AG04450 (cell line): ENCODE measurements around the gene FAM200B. TPM values are rescaled to one million over a fixed set of nuclear protein-coding genes. Genes with fewer than 3 reads are reported as not detected.

ENCODE experiments used
- CTCF ChIA-PET: fragments of 300-600, 350-600 bp; formaldehyde crosslinking; extraction: SDS; loops from one replicate; lab custom pipeline; 2022; ENCODE audit warnings: antibody characterized with exemption, inconsistent platforms; lab: Charles Lee
- POLR2A ChIA-PET: fragments of 350-600 bp; formaldehyde crosslinking; extraction: SDS; loops from one replicate; lab custom pipeline; 2021; ENCODE audit warnings: antibody characterized with exemption, inconsistent platforms; lab: Yijun Ruan, JAX
- DNase-seq: peaks from one replicate; pipeline ENCODE4 v3.0.0-alpha.2; 2011; ENCODE audit warnings: low read depth, low spot score
- H3K27ac ChIP-seq: one replicate; pipeline ENCODE4 v1.5.1; 2012; ENCODE audit warnings: low read depth, low read length, control low read depth
- H3K27me3 ChIP-seq: one replicate; pipeline ENCODE4 v1.6.0; 2012; ENCODE audit warnings: low read length; ENCODE audit not compliant: control insufficient read depth, insufficient read depth
- H3K4me3 ChIP-seq: 2 replicates; pipeline ENCODE4 v1.5.1; 2011; ENCODE audit warnings: mild to moderate bottlenecking, low read depth, low read length, control low read depth
- H3K9me3 ChIP-seq: 2 replicates; pipeline ENCODE4 v1.5.1; 2012; ENCODE audit warnings: low read length; ENCODE audit not compliant: control insufficient read depth, insufficient read depth
- CTCF ChIP-seq: IDR thresholded peaks from 2 replicates; pipeline ENCODE4 v1.5.1; 2011; ENCODE audit warnings: low read depth, low read length, control low read depth, inconsistent platforms
- polyA plus RNA-seq: library from polyadenylated mRNA; depleted of rRNA; stranded (reverse); fragments of >200 nt; gene quantifications from 2 replicates; pipeline ENCODE4 v1.2.3, GENCODE V29; 2011

The FAM200B gene
- polyA plus RNA-seq, 1 experiment, result 47.3 TPM

DNA sequence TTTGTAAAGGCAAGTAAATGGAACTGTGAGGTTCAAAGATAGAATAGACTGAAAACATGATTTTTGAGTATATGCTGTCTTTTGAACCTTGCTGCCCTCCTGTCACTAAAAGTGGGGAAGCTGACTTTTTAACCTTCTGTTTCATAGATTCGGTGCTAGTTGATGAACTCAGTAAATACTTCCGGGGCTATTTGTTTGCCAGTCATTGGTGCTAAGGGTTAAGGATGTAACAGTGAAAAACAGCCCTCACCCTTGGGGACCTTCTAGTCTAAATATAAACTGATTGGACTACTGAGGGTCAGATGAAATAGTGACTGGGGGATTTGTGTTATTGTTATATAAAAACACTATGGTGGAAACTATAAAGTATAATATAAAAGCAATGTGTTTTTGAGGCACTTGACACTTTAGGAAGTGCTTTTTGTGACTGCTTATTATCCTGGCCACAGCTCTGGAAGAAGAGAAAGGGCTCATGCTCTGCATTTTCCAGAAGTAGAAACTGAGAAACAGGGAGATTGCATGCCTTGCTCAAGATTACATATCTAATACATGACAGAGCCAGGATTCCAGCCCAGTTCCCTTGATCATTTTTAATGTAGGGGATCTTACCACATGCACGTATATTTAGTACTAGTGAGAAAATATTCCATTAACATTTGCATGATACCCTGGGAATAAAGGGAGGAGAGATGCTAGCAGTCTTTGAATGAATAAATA is 25.2 kb downstream of the FAM200B start:
- Histone ChIP-seq H3K27ac (no peak overlapping the region), H3K9me3 (no peaks in the 10 kb centered on the region), H3K4me3 (no peak overlapping the region), H3K27me3 (no peaks in the 10 kb centered on the region)
- POLR2A ChIA-PET, result interaction anchor here (0.6 to 0.8 kb wide), 2 partner anchors 26 to 42 kb away, joined by 6 to 12 read pairs; no protein-coding TSS in a partner anchor
- no peak for TF ChIP-seq CTCF
- DNase-seq, result no peak
- CTCF ChIA-PET, result no interaction called here

- POLR2A ChIA-PET, result interaction anchor here (0.8 kb wide), 1 partner anchor 27 kb away, joined by 6 read pairs; no protein-coding TSS in a partner anchor
- CTCF ChIA-PET, result no interaction called here
- DNase-seq, result no peak
Observed at GRCh38 chr4:15707363-15707715, 25.7 kb downstream of the FAM200B start.

DNA sequence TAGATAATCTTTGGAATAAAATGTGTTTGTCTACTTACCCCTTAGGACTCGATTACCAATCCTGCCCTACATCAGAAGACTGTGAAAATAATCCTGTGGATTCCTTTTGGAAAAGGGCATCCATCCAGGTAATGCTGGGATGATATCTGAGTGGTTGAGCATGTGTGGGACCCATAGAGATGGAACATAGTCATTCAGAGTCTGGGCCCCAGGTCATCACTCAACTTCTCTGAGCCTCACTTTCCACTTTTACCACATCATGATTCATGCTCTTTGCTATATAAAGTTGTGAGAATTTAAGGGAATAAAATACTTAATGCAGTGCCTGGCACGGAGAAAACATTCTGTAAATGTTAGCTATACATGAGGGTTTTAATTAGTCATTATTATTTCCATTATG is 30.1 kb downstream of the FAM200B start:
- no peak for DNase-seq
- no peak for TF ChIP-seq CTCF
- no peaks in the 10 kb centered on the region for H3K9me3 ChIP-seq
- H3K4me3 ChIP-seq, result no peak overlapping the region
- POLR2A ChIA-PET, result no interaction called here
- CTCF ChIA-PET, result no interaction called here
- H3K27ac ChIP-seq, result no peak overlapping the region
- H3K27me3 ChIP-seq, result no peaks in the 10 kb centered on the region

More at GRCh38 chr4:15707363-15707715, 25.7 kb downstream of the FAM200B start:
- no peak for TF ChIP-seq CTCF
- no peaks in the 10 kb centered on the region for H3K9me3 ChIP-seq
- no peak overlapping the region for H3K4me3 ChIP-seq
- no peaks in the 10 kb centered on the region for H3K27me3 ChIP-seq
- H3K27ac ChIP-seq, result no peak overlapping the region

DNA sequence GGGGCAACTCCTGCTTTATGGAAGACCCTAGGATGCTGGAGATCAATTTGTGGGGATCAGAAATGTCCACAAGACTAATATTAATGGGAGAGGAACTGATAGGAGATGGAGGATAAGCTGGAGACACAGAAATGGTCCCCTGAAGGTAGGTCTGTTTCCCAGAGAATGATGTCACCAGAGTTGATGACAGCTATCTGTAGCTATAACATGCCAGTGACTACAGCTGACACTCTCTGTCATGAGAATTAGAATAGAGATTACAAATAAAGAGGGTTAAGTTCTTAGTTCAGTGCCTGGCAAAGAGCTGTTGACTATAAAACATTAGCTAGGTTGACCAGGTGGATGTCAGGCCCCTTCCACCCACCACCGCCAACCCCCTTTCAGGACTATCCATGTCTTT is 30.6 kb downstream of the FAM200B start:
- Histone ChIP-seq H3K9me3 (no peaks in the 10 kb centered on the region), H3K27me3 (no peaks in the 10 kb centered on the region), H3K4me3 (no peak overlapping the region), H3K27ac (no peak overlapping the region)
- CTCF ChIA-PET, result no interaction called here
- TF ChIP-seq CTCF, result no peak
- no peak for DNase-seq
- POLR2A ChIA-PET, result no interaction called here

DNA sequence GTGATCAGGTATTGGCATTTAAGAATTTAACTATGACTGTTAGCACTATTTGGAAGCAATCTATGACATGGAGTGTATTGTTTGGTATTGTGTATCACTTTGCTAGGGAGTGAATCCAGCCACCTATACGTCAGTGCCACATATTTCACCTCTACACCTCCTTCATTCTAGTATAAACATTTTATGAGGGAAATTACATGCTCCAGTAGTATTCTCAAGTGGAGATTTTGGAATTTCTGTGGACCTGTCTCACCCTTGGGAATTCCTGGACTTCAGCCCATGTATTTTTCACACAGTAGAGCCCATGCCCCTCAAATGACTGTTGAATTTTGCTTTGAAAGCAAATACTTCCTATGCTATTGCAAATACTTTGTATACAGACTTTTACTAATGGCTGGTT is 32.5 kb downstream of the FAM200B start:
- H3K27ac ChIP-seq, result no peak overlapping the region
- DNase-seq, result no peak
- ChIA-PET CTCF (no interaction called here), POLR2A (no interaction called here)
- H3K9me3 ChIP-seq, result no peaks in the 10 kb centered on the region
- TF ChIP-seq CTCF, result no peak
- H3K4me3 ChIP-seq, result no peak overlapping the region
- no peaks in the 10 kb centered on the region for H3K27me3 ChIP-seq
